ENCODE measurements around the gene NPHP4. TPM values are rescaled to one million over a fixed set of nuclear protein-coding genes. Genes with fewer than 3 reads are reported as not detected.
A peak's percentile ranks its signal among the peaks of the same experiment; 100 is the strongest.

Gene NPHP4
- total RNA-seq, 1 donor from 2014 or later = 33.2 TPM

DNA sequence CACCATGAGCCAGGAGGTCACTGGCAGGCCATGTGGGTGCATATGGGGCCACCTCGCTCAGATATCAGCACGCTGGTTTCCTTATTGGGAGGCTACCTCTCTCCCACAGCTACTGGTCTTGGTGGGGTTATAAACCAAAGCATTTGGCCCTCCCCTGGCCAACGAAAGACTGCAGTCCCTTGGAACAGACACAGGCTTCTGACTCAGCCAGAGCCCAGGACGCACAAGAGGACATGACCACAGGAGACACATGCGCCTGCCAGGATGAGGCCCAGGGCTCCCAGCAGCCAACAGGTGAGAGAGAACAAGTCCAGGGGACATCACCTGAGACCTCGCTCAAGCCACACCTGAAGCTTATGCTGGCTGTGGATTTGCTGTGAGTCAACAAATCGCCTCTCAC, 13.8 kb downstream of the NPHP4 start:
- no peak for DNase-seq (ENCODE audit: low read depth, low spot score)
- Mint-ChIP-seq H3K36me3 (ENCODE audit: low read depth) (peaks cover 13% of the 10 kb centered on the region), H3K27ac (ENCODE audit: unreplicated experiment) (no peak overlapping the region), H3K4me3 (no peak overlapping the region), H3K27me3 (ENCODE audit: low read depth) (no peaks in the 10 kb centered on the region), H3K9me3 (no peaks in the 10 kb centered on the region), H3K4me1 (peaks cover 24% of the 10 kb centered on the region)
- TF ChIP-seq, protein P1, sequence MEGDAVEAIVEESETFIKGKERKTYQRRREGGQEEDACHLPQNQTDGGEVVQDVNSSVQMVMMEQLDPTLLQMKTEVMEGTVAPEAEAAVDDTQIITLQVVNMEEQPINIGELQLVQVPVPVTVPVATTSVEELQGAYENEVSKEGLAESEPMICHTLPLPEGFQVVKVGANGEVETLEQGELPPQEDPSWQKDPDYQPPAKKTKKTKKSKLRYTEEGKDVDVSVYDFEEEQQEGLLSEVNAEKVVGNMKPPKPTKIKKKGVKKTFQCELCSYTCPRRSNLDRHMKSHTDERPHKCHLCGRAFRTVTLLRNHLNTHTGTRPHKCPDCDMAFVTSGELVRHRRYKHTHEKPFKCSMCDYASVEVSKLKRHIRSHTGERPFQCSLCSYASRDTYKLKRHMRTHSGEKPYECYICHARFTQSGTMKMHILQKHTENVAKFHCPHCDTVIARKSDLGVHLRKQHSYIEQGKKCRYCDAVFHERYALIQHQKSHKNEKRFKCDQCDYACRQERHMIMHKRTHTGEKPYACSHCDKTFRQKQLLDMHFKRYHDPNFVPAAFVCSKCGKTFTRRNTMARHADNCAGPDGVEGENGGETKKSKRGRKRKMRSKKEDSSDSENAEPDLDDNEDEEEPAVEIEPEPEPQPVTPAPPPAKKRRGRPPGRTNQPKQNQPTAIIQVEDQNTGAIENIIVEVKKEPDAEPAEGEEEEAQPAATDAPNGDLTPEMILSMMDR (conservative IDR thresholded peaks at IDR 0.05) = no peak

DNA sequence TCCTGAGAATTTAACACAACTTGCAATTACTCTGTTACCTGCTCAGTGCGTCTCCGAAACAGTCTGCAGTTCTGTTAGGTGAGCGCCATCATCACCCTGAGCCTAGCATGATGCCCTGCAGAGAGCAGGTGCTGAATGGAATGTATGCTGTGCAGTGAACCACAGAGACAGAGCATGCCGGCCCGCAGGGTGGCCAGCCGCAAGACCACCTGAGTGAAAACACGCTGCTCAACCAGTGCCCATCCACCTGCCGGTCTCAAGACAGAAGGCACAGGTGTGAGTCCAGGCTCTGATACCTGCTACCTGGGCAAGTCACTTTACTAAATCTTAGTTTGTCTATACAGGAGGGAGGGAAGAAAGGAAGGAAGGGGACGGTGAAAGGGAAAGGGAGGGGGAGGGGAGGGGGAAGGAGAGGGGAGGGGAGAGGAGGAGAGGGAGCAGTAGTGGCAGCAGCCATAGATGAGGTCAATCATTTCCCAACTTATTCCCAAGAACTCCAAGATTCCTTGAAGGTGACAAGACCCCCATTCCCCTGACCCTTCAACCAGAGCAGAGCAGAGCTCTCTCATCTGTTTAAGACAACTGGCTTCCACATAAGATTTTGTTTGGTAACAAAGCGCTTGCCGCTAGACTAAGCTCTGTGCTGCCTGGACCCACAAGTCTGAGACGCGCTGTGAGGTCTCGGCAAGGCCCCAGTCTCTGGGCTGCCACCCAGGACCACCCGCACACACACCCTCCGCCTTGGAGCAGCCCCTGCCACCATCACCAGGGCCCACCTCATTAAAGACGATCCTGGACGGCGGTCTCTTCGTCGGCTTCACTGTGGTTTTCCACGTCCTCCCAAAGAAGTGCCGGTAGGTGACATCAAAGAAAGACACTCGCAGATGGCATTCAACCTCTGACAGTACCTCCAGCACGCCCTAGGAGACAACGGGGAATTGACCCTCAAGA, 14.5 kb downstream of the NPHP4 start:
- H3K4me1 Mint-ChIP-seq = peaks cover 25% of the 10 kb centered on the region
- H3K36me3 Mint-ChIP-seq (ENCODE audit: low read depth) = peaks cover 13% of the 10 kb centered on the region
- H3K27ac Mint-ChIP-seq (ENCODE audit: unreplicated experiment) = no peak overlapping the region
- no peak overlapping the region for H3K4me3 Mint-ChIP-seq
- TF ChIP-seq, protein P1 (conservative IDR thresholded peaks at IDR 0.05) = no peak
- DNase-seq (ENCODE audit: low read depth, low spot score) = no peak
- no peaks in the 10 kb centered on the region for H3K9me3 Mint-ChIP-seq
- no peaks in the 10 kb centered on the region for H3K27me3 Mint-ChIP-seq (ENCODE audit: low read depth)

DNA sequence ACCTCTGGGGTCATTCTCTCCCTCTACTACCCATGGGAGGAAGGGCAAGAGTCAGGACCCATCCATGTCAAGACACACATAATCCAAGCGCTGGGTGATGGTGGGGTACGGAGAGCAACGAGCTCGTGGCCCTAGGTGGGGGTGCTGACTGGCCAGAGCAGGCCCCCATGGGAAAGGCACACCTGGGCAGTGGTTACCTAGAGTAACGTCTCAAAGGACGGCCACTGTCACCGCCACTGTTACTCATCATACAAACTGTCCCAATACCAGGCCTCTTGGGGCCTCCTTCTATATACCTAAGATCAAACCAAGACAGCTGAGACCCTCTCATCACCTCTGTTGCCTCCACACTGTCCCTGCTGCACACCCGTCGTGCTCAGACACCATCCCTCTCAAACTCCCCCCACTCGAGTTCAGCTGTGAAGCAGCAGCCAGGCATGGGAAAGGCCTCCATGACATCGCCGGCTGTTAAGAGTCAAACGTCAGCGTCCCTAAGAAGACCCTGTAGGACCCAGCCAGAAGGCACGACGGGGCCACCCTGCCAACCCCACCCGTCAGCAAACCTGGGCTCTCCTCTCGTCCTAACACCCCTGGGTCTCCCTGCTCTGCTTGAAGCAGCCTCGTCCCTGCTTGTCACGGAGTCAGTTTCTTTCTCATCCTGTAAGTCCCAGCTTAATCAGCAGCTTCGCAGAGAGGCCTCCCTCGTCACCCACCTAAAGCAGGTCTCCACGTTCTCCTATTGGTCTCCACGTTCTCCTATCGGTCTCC, 15.3 kb downstream of the NPHP4 start:
- peak overlapping the region; percentile 62 for H3K27ac Mint-ChIP-seq (ENCODE audit: unreplicated experiment)
- H3K9me3 Mint-ChIP-seq = no peaks in the 10 kb centered on the region
- H3K27me3 Mint-ChIP-seq (ENCODE audit: low read depth) = no peaks in the 10 kb centered on the region

DNA sequence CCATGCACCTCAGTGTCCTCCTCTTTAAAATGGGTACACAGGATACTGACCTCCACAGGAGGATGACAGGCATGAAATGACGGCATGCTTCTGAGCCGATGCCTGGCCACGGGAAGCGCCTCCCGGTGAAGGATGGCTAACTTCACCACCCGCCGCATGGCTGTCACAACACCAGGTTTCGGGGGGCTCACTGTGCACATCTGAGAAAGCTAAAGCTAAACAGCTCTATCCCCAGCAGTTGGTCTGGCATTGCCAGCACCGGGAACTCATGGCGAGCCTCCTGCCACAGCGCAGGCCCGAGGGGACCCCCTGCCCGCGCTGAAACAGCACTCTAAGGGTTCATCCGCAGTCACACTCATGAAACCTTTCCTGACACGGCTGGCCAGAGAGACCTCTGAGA, 16.0 kb downstream of the NPHP4 start:
- Mint-ChIP-seq H3K4me3 (no peak overlapping the region), H3K27me3 (ENCODE audit: low read depth) (no peaks in the 10 kb centered on the region), H3K36me3 (ENCODE audit: low read depth) (peaks cover 11% of the 10 kb centered on the region), H3K4me1 (peaks cover 33% of the 10 kb centered on the region), H3K9me3 (no peaks in the 10 kb centered on the region), H3K27ac (ENCODE audit: unreplicated experiment) (no peak overlapping the region)
- TF ChIP-seq, protein P1 (conservative IDR thresholded peaks at IDR 0.05) = no peak
- no peak for DNase-seq (ENCODE audit: low read depth, low spot score)

More for the DNA sequence above, 15.3 kb downstream of the NPHP4 start:
- peaks cover 12% of the 10 kb centered on the region for H3K36me3 Mint-ChIP-seq (ENCODE audit: low read depth)
- no peak overlapping the region for H3K4me3 Mint-ChIP-seq
- DNase-seq (ENCODE audit: low read depth, low spot score) = no peak
- TF ChIP-seq, protein P1 (conservative IDR thresholded peaks at IDR 0.05) = no peak
- peaks cover 32% of the 10 kb centered on the region for H3K4me1 Mint-ChIP-seq

DNA sequence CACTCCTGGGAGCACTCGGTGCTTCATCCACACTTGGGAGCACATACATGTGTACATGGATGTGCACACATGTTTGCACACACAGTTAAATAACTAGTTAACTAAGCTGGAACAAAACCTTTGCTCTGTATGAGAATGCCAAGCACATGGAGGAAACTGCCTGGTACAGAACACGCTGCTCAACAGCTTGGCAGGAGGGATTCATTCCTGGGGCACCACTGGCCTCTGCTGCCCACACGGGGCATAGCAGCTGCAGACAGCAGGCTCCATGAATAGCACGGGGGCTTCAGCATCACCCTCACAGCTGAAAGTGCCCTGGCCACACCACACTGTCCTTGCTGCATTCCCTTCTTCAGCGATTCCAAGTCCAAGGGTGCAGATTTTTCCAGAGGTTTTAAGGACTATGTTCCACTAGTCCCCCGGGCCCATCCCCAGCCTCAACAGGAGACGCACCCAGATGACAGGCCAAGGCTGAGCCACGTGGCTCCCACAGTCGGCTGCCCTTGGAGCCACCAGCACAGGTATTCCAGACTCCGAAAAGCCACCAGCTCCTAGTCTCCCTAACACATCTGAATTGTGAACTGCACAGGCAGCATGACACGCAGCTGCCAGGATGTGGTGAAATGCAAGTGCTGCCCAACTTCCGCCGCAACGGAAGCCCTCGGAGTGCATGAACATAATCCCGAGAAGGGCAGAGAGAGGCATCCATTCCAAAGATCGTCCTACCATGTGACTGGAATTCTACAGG, 16.9 kb downstream of the NPHP4 start:
- no peaks in the 10 kb centered on the region for H3K27me3 Mint-ChIP-seq (ENCODE audit: low read depth)
- H3K27ac Mint-ChIP-seq (ENCODE audit: unreplicated experiment) = no peak overlapping the region
- TF ChIP-seq, protein P1 (conservative IDR thresholded peaks at IDR 0.05) = peak; percentile 70
- peaks cover 11% of the 10 kb centered on the region for H3K36me3 Mint-ChIP-seq (ENCODE audit: low read depth)
- peaks cover 30% of the 10 kb centered on the region for H3K4me1 Mint-ChIP-seq
- H3K9me3 Mint-ChIP-seq = no peaks in the 10 kb centered on the region
- no peak overlapping the region for H3K4me3 Mint-ChIP-seq
- peak; percentile 26 for DNase-seq (ENCODE audit: low read depth, low spot score)

Data from neural crest cell (in vitro differentiated cells).